Measurements from ENCODE around the gene ATF3.

GRCh38 chr1:212581034-212581433 is 27.5 kb upstream of the ATF3 start:
- TF ChIP-seq CTCF (IDR thresholded peaks at IDR 0.05; ENCODE audit: low read length) (no peak), EZH2 (IDR thresholded peaks at IDR 0.05; ENCODE audit: borderline replicate concordance, low read length) (no peak)

Data from OCI-LY1 (cell line).